Adrenal gland (tissue), 12 donors: Measurements from ENCODE around the gene NUDT2. TPM values are rescaled to one million over a fixed set of nuclear protein-coding genes. Genes with fewer than 3 reads are reported as not detected.

ENCODE experiments used
- DNase-seq, 7 donors: peaks; one replicate each; pipeline ENCODE4 v3.0.0-alpha.2; 2019 to 2020
- H3K27ac ChIP-seq, 5 donors: fragments of 200-600 bp; sonication (generic) in 4 of 5; 1 replicate in 3 of 5; 2 replicates in 2 of 5; pipeline versions ENCODE4 v1.5.1 to v1.8.0; 2016 to 2020; ENCODE audit warnings: mild to moderate bottlenecking in 1 of 5
- H3K27me3 ChIP-seq: fragments of 200-600 bp; 2 replicates; pipeline ENCODE4 v1.8.0; 2021
- H3K36me3 ChIP-seq, 2 donors: fragments of 200-600 bp; replicated peaks in 1 of 2; 1 replicate in 1 of 2; 2 replicates in 1 of 2; pipeline versions ENCODE4 v1.5.1 to v1.8.0; 2018 to 2022
- H3K4me1 ChIP-seq, 2 donors: fragments of 200-600 bp; replicated peaks in 1 of 2; 1 replicate in 1 of 2; 2 replicates in 1 of 2; pipeline versions ENCODE4 v1.5.1 to v1.8.0; 2018 to 2021
- H3K4me3 ChIP-seq, 4 donors: fragments of 200-600 bp; sonication (generic) in 3 of 4; one replicate each; pipeline ENCODE4 v1.5.1; 2016 to 2018
- H3K9me3 ChIP-seq, 3 donors: fragments of 200-600 bp; sonication (generic) in 1 of 3; replicated peaks in 1 of 3; 1 replicate in 2 of 3; 2 replicates in 1 of 3; pipeline versions ENCODE4 v1.5.1 to v1.8.0; 2016 to 2021
- CTCF ChIP-seq, 6 experiments: fragments of 450-650 bp in 4 of 6; fragments of 200-600 bp in 2 of 6; sonication (generic) in 1 of 6; IDR thresholded peaks; 1 replicate in 5 of 6; 2 replicates in 1 of 6; pipeline versions ENCODE4 v1.5.1 to v1.8.0; 2016 to 2021; ENCODE audit warnings: antibody characterized with exemption in 6 of 6, mild to moderate bottlenecking in 2 of 6, moderate library complexity in 1 of 6
- POLR2A ChIP-seq, 2 donors: fragments of 450-650 bp; IDR thresholded peaks; one replicate each; pipeline ENCODE4 v1.6.1; 2017; ENCODE audit warnings: antibody characterized with exemption in 2 of 2, mild to moderate bottlenecking in 2 of 2, moderate library complexity in 1 of 2
- WGBS, 4 donors: extraction: QIAGEN DNeasy Blood & Tissue Kit in 2 of 4; methylation state at CpG; one replicate each; pipeline versions ENCODE4 v1.1.5 to v1.1.7; 2013 to 2017; 5-methylcytosine and 5-hydroxymethylcytosine counted together
- intact Hi-C, 2 donors: fragments of 100-400 bp; cut with DNase I; formaldehyde crosslinking; loops; one replicate each; pipeline versions ENCODE4 v1.14.1 to v1.15.0; 2022 to 2023
- polyA plus RNA-seq, 3 donors: library from polyadenylated mRNA; stranded (reverse); fragments of 200-250 nt in 2 of 3; fragments of 350-450 nt in 1 of 3; fragmentation: Illumina TruSeq in 1 of 3; extraction: RNeasy Lipid Tissue Mini Kit (QIAGEN cat#74804) in 1 of 3; gene quantifications; one replicate each; pipeline ENCODE4 v1.2.3, GENCODE V29; 2013 to 2014
- total RNA-seq, 9 donors: library from RNA; depleted of rRNA in 4 of 9; stranded (reverse); fragments of >200 nt in 4 of 9; fragments of 120-200 nt in 1 of 9; fragmentation: NEBNext Ultra II Directional in 1 of 9; extraction: Animal tissue kit (Norgen Biotek cat#: 25700) in 1 of 9; gene quantifications; one replicate each; pipeline versions ENCODE4 v1.1.0 to v1.2.4, GENCODE V29; 2013 to 2023
- donor health status: healthy with polysubstance abuse.
- donor health status: Bipolar disorder and iron deficiency.
- donor health status: DM: yes; HTN: yes; CAD: no.
- donor health status: DM: no; HTN: no; CAD: no.
- donor health status: DM: no; HTN: no; CAD: no.
- donor health status: DM: yes; HTN: yes; CAD: no.

NUDT2 gene
- total and polyA plus RNA-seq, 12 donors: 11.3 to 55.0 (median 33.4) TPM

- H3K36me3 ChIP-seq: no peaks in the 10 kb centered on the region
- WGBS, 4 donors: 75 to 83% (median 78%) methylated on average over 1 of the region's 1 CpG
Measured at GRCh38 chr9:34326690-34327089, 2.7 kb upstream of the NUDT2 start.

GRCh38 chr9:34328500-34328986, 826 bp upstream of the NUDT2 start:
- peak overlapping the region; percentile 12 to 81 (median 51) for H3K27ac ChIP-seq
- intact Hi-C loops: no loop called here
- H3K4me3 ChIP-seq: peak overlapping the region in 3 of 4 donors; percentile 36 to 85 (median 48)

More at GRCh38 chr9:34326690-34327089, 2.7 kb upstream of the NUDT2 start:
- no peaks in the 10 kb centered on the region for H3K9me3 ChIP-seq
- peaks cover 8 to 12% of the 10 kb centered on the region in 2 donors for H3K4me1 ChIP-seq
- H3K27me3 ChIP-seq: no peaks in the 10 kb centered on the region
- TF ChIP-seq CTCF (IDR thresholded peaks at IDR 0.05) (no peak), POLR2A (IDR thresholded peaks at IDR 0.05) (no peak)
- peak overlapping the region in 1 of 5 donors; percentile 77 for H3K27ac ChIP-seq
- DNase-seq: no peak
- intact Hi-C loops: no loop called here
- no peak overlapping the region for H3K4me3 ChIP-seq

GRCh38 chr9:34331196-34331595, 1.8 kb downstream of the NUDT2 start:
- Histone ChIP-seq H3K36me3 (no peaks in the 10 kb centered on the region), H3K4me1 (peaks cover 8 to 18% of the 10 kb centered on the region in 2 donors), H3K9me3 (no peaks in the 10 kb centered on the region), H3K27ac (no peak overlapping the region), H3K4me3 (no peak overlapping the region), H3K27me3 (no peaks in the 10 kb centered on the region)
- intact Hi-C loops: loop anchor here in 1 of 2 donors (10.0 kb wide), 1 partner anchor 274 kb away; no protein-coding TSS in a partner anchor
- no peak for DNase-seq
- TF ChIP-seq CTCF (IDR thresholded peaks at IDR 0.05) (no peak), POLR2A (IDR thresholded peaks at IDR 0.05) (no peak)
- WGBS, 4 donors: 68 to 85% (median 73%) methylated on average over 1 of the region's 1 CpG

More at GRCh38 chr9:34328500-34328986, 826 bp upstream of the NUDT2 start:
- Histone ChIP-seq H3K4me1 (peaks cover 8 to 14% of the 10 kb centered on the region in 2 donors), H3K9me3 (no peaks in the 10 kb centered on the region), H3K36me3 (no peaks in the 10 kb centered on the region), H3K27me3 (no peaks in the 10 kb centered on the region)
- DNase-seq: peak in 2 of 7 donors; percentile 31 to 39
- 1 to 5% (median 2%) methylated on average over 11 of the region's 11 CpGs for WGBS, 4 donors
- no peak for TF ChIP-seq CTCF (IDR thresholded peaks at IDR 0.05)
- no peak for TF ChIP-seq POLR2A (IDR thresholded peaks at IDR 0.05)

- H3K27ac ChIP-seq: no peak overlapping the region
- 27 to 39% (median 34%) methylated on average over 7 of the region's 7 CpGs for WGBS, 4 donors
- peaks cover 8 to 18% of the 10 kb centered on the region in 2 donors for H3K4me1 ChIP-seq
- intact Hi-C loops: loop anchor here (2.0 to 10.0 kb wide), 2 partner anchors 46 to 272 kb away; no protein-coding TSS in a partner anchor
- H3K9me3 ChIP-seq: no peaks in the 10 kb centered on the region
- H3K4me3 ChIP-seq: no peak overlapping the region
- H3K27me3 ChIP-seq: no peaks in the 10 kb centered on the region
- TF ChIP-seq CTCF (IDR thresholded peaks at IDR 0.05) (peak; percentile 36 to 81 (median 74)), POLR2A (IDR thresholded peaks at IDR 0.05) (no peak)
- no peaks in the 10 kb centered on the region for H3K36me3 ChIP-seq
- peak in 2 of 7 donors; percentile 32 to 49 for DNase-seq
Measured at GRCh38 chr9:34332076-34332964, 3.0 kb downstream of the NUDT2 start.
